HuH-7.5 (cell line): ENCODE results near the gene SMYD3.
"Not testable (repeated sequence)": the region's sequence is repeated elsewhere in the genome, so short reads cannot be mapped to it uniquely, and the experiment has no call there.

ENCODE experiments used
- DNase-seq: peaks from one replicate; pipeline ENCODE4 v3.0.0; 2011; ENCODE audit warnings: low spot score

SMYD3 gene

GRCh38 chr1:245715291-245715701 lies 791.8 kb downstream of the SMYD3 start:
- no peak for DNase-seq

GRCh38 chr1:245714027-245714426 lies 793.1 kb downstream of the SMYD3 start:
- not testable (repeated sequence) for DNase-seq

DNA sequence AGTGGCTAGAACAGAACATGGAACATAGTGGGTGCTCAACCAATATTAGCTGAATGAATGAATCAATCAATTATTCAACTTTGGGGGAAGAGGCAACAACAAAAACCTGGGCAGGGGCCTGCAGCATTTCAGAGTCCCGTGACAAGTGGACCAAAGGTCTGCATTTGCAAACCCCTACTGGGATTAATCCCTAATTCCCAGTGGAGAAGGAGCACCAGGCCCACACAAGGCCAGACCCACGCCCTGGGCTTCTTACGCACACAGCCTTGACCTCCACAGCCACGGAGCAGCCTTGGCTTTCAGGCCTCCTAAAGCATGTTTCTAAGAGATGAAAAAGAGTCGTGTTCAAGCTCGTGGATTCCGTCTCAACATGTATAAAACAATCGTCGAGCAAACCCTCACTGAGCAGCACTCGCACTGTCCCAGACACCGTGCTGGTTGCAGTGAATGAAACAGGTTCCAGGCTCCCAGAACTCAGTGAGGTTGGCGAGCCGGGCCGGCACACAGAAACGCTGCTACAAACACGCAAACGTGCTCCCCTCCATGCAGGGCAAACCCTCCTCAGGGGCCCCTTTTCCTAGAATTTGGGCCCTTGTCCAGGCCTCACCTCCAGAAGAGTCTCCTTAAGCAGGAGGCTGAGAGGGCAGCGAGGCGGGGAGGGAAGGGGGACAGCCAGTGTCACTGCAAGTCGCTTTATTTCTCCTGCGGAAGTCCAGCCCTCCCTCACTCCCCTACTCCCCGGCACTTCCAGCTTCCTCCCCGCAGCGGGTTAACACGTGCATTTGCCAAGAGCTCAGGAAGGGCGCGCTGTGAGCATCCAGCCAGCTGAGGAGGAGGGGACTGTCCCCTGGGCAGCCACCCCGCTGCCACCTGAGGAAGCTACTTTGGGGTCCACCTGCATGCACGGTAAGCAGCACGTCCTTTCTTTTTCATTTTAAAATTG lies 795.8 kb downstream of the SMYD3 start:
- no peak for DNase-seq

DNA sequence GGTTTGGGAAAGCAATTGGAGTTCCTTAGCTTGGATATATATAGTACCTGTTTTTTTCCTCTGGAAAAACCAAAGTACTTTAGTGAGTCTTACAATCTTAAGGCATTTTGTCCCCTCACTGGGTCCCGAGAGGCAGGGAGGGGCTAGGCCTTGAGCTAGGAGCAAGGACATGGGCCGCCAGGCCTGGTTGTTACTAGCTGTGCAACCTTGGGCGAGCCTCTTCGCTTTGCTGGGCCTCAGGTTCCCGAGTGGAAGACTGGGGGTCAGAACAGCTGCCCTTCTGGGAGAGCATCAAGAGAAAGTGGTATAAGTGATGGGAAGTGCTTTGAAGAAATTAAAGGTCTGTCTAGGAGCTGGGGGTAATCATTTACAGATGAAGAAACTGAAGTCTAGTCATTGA lies 799.1 kb downstream of the SMYD3 start:
- no peak for DNase-seq

- DNase-seq, result no peak
Observed at GRCh38 chr1:245704765-245705164, 802.3 kb downstream of the SMYD3 start.

GRCh38 chr1:245704341-245704740 lies 802.7 kb downstream of the SMYD3 start:
- DNase-seq, result no peak

DNA sequence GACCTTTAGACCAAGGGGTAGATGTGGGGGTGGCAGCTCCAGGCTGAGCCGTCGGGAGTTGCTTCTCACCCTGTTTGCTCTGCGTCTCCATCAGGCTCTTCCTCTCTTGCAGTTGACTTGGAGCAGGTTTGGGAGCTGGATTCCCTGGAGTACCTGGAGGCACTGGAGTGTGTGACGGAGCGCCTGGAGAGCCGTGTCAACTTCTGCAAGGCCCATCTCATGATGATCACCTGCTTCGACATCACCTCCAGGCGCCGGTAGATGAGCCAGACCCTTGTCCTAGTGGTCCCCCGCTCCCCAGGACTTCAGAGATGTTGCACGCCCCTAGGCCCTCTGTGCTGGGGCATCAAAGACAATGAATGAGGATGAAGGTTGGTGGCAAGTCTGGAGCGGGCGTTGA lies 804.7 kb downstream of the SMYD3 start:
- DNase-seq, result no peak

GRCh38 chr1:245701631-245702030 lies 805.4 kb downstream of the SMYD3 start:
- no peak for DNase-seq

DNA sequence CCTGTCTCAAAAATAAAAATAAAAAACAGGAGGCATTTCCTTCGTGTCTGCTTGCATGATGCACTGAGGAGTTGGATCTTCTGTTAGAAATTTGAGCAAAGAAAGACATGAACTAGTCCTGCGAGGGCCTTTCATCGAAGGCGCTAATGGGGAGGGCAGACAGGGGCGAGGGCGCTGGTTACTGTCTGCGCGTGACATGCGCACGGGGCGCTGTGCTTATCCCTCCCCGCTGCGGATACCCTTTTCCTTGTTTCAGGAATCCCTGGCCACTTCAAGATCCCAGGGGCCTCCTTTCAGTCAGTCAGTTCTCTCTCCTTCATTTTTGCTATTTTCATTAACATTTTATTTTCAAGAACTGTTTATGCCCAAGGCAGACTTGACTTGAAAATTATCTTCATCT lies 806.4 kb downstream of the SMYD3 start:
- DNase-seq, result no peak
